Measurements from ENCODE around the gene NEDD8. TPM values are rescaled to one million over a fixed set of nuclear protein-coding genes. Genes with fewer than 3 reads are reported as not detected.
A peak's percentile ranks its signal among the peaks of the same experiment; 100 is the strongest.

NEDD8 gene
- total RNA-seq, 4 donors from 2014 or later: 141 to 178 (median 162) TPM

- H3K36me3 ChIP-seq: peaks cover 0 to 40% of the 10 kb centered on the region in 2 donors
- peak in 1 of 2 donors; percentile 86 for DNase-seq
- peak overlapping the region; percentile 71 to 85 (median 82) for H3K4me3 ChIP-seq
- peak overlapping the region; percentile 91 to 95 (median 94) for H3K27ac ChIP-seq
- no peaks in the 10 kb centered on the region for H3K27me3 ChIP-seq
- in situ Hi-C loops (cut with MboI; ENCODE audit: low sequenced_read_pairs in 4 of 4) (loop anchor here (5.0 to 25.0 kb wide), 4 partner anchors 53 to 195 kb away; partner anchors contain the start of genes DHRS1 (in 3 of the 4), NOP9 (in 3 of the 4), CBLN3 (in 1 of the 4) and CIDEB (in 1 of the 4)), intact Hi-C loops (cut with DNase I; ENCODE audit: low total_unique reads) (loop anchor here (1.0 to 2.0 kb wide), 7 partner anchors 10 to 189 kb away; partner anchors contain the start of genes DHRS1, GMPR2, LTB4R and LTB4R2)
- TF ChIP-seq, protein P1, sequence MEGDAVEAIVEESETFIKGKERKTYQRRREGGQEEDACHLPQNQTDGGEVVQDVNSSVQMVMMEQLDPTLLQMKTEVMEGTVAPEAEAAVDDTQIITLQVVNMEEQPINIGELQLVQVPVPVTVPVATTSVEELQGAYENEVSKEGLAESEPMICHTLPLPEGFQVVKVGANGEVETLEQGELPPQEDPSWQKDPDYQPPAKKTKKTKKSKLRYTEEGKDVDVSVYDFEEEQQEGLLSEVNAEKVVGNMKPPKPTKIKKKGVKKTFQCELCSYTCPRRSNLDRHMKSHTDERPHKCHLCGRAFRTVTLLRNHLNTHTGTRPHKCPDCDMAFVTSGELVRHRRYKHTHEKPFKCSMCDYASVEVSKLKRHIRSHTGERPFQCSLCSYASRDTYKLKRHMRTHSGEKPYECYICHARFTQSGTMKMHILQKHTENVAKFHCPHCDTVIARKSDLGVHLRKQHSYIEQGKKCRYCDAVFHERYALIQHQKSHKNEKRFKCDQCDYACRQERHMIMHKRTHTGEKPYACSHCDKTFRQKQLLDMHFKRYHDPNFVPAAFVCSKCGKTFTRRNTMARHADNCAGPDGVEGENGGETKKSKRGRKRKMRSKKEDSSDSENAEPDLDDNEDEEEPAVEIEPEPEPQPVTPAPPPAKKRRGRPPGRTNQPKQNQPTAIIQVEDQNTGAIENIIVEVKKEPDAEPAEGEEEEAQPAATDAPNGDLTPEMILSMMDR (IDR thresholded peaks at IDR 0.05 in 4 of 5, conservative IDR thresholded peaks at IDR 0.05 in 1 of 5): peak; percentile 71 to 85 (median 84)
- no peak for TF ChIP-seq POLR2A (IDR thresholded peaks at IDR 0.05)
- no peaks in the 10 kb centered on the region for H3K9me3 ChIP-seq
- ATAC-seq: peak; percentile 86 to 87
- peaks cover 34 to 42% of the 10 kb centered on the region in 2 donors for H3K4me1 ChIP-seq
These were observed 9.8 kb upstream of the NEDD8 start for GRCh38 chr14:24241829-24242443.

- ATAC-seq: no peak
- intact Hi-C loops (cut with DNase I; ENCODE audit: low total_unique reads) (no loop called here), in situ Hi-C loops (cut with MboI; ENCODE audit: low sequenced_read_pairs in 4 of 4) (loop anchor here (5.0 to 25.0 kb wide), 4 partner anchors 54 to 197 kb away; partner anchors contain the start of genes DHRS1 (in 3 of the 4), NOP9 (in 3 of the 4), CBLN3 (in 1 of the 4) and CIDEB (in 1 of the 4))
- DNase-seq: no peak
- Histone ChIP-seq H3K27me3 (no peaks in the 10 kb centered on the region), H3K4me3 (no peak overlapping the region), H3K27ac (peak overlapping the region; percentile 23 to 95 (median 93)), H3K36me3 (peaks cover 0 to 52% of the 10 kb centered on the region in 2 donors), H3K9me3 (no peaks in the 10 kb centered on the region), H3K4me1 (peaks cover 35 to 51% of the 10 kb centered on the region in 2 donors)
- TF ChIP-seq, protein P1 (IDR thresholded peaks at IDR 0.05 in 4 of 5, conservative IDR thresholded peaks at IDR 0.05 in 1 of 5): no peak
- TF ChIP-seq POLR2A (IDR thresholded peaks at IDR 0.05): no peak
These were observed 8.1 kb upstream of the NEDD8 start for GRCh38 chr14:24240110-24240918.

DNA sequence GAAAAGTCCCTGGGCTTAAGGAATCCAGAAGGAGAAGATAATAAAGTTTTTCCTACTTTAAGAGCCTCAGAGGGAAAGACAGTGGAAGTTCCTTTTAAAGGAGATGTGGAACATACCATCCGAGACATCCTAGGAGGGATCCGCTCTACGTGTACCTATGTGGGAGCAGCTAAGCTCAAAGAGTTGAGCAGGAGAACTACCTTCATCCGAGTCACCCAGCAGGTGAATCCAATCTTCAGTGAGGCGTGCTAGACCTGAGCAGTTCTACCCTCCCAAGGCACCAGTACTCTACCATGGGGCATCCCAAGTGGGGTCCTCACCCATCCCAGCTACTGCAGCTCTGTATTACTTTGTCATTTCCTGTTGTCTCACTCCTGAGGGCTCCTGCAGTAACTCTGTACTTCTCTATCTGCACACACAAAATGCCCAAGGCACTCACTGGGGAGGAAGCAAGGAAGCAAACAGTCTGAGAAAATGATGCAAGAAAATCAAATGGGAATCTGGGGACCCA is 6.4 kb upstream of the NEDD8 start:
- H3K27me3 ChIP-seq: no peaks in the 10 kb centered on the region
- no peak for TF ChIP-seq POLR2A (IDR thresholded peaks at IDR 0.05)
- TF ChIP-seq, protein P1 (IDR thresholded peaks at IDR 0.05 in 4 of 5, conservative IDR thresholded peaks at IDR 0.05 in 1 of 5): no peak
- H3K36me3 ChIP-seq: peaks cover 0 to 52% of the 10 kb centered on the region in 2 donors
- intact Hi-C loops (cut with DNase I; ENCODE audit: low total_unique reads) (no loop called here), in situ Hi-C loops (cut with MboI; ENCODE audit: low sequenced_read_pairs in 4 of 4) (loop anchor here in 3 of 4 donors (10.0 to 25.0 kb wide), 2 partner anchors 196 to 199 kb away; partner anchors contain the start of genes CBLN3 (in 1 of the 3), KHNYN (in 1 of the 3) and SDR39U1 (in 1 of the 3))
- H3K4me3 ChIP-seq: no peak overlapping the region
- DNase-seq: no peak
- peak overlapping the region in 2 of 4 donors; percentile 50 to 54 for H3K27ac ChIP-seq
- H3K9me3 ChIP-seq: no peaks in the 10 kb centered on the region
- peaks cover 46 to 65% of the 10 kb centered on the region in 2 donors for H3K4me1 ChIP-seq
- ATAC-seq: no peak

DNA sequence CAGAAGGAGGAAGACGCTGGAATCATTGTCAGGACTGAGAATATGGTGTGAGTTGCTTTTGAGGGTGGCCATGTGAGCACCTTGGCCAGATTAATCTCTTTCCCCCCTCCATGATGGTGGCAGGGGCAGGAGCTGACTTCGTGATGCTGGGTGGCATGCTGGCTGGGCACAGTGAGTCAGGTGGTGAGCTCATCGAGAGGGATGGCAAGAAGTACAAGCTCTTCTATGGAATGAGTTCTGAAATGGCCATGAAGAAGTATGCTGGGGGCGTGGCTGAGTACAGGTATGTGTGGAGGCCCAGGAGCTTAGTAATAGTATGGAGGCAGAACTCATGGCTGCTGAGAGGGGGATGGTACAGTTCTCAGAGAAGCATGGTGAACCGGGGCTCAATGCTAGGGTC is 6.0 kb upstream of the NEDD8 start:
- Histone ChIP-seq H3K9me3 (no peaks in the 10 kb centered on the region), H3K4me3 (no peak overlapping the region), H3K27me3 (no peaks in the 10 kb centered on the region), H3K4me1 (peaks cover 51 to 65% of the 10 kb centered on the region in 2 donors), H3K36me3 (peaks cover 0 to 52% of the 10 kb centered on the region in 2 donors), H3K27ac (peak overlapping the region in 3 of 4 donors; percentile 7 to 54 (median 50))
- TF ChIP-seq, protein P1 (IDR thresholded peaks at IDR 0.05 in 4 of 5, conservative IDR thresholded peaks at IDR 0.05 in 1 of 5): no peak
- no peak for TF ChIP-seq POLR2A (IDR thresholded peaks at IDR 0.05)
- DNase-seq (no peak), ATAC-seq (no peak)
- intact Hi-C loops (cut with DNase I; ENCODE audit: low total_unique reads) (no loop called here), in situ Hi-C loops (cut with MboI; ENCODE audit: low sequenced_read_pairs in 4 of 4) (loop anchor here in 3 of 4 donors (10.0 to 25.0 kb wide), 2 partner anchors 197 to 199 kb away; partner anchors contain the start of genes CBLN3 (in 1 of the 3), KHNYN (in 1 of the 3) and SDR39U1 (in 1 of the 3))

Measured in gastrocnemius medialis (tissue), 4 donors.